Mucosa of rectum (tissue), 2 donors: ENCODE data around the gene BTN2A1.
"Not testable (repeated sequence)": the region's sequence is repeated elsewhere in the genome, so short reads cannot be mapped to it uniquely, and the experiment has no call there.

ENCODE experiments used
- H3K27ac ChIP-seq, 2 donors: one replicate each; pipeline ENCODE4 v1.7.0; 2013; ENCODE audit warnings: inconsistent platforms in 2 of 2, low read depth in 2 of 2, low read length in 2 of 2
- H3K27me3 ChIP-seq, 2 donors: one replicate each; pipeline ENCODE4 v1.7.0; 2013; ENCODE audit warnings: low read length in 2 of 2; ENCODE audit not compliant: control insufficient read depth in 2 of 2, insufficient read depth in 2 of 2
- H3K36me3 ChIP-seq, 2 donors: one replicate each; pipeline ENCODE4 v1.7.0; 2013; ENCODE audit warnings: low read length in 2 of 2; ENCODE audit not compliant: control insufficient read depth in 2 of 2, insufficient read depth in 2 of 2
- H3K4me1 ChIP-seq, 2 donors: one replicate each; pipeline ENCODE4 v1.7.0; 2013; ENCODE audit warnings: low read length in 2 of 2, mild to moderate bottlenecking in 1 of 2; ENCODE audit not compliant: control insufficient read depth in 2 of 2, insufficient read depth in 2 of 2
- H3K4me3 ChIP-seq, 2 donors: one replicate each; pipeline ENCODE4 v1.7.0; 2013; ENCODE audit warnings: low read length in 2 of 2
- H3K9ac ChIP-seq, 2 donors: one replicate each; pipeline ENCODE4 v1.7.0; 2013; ENCODE audit warnings: low read length in 2 of 2, low read depth in 1 of 2, mild to moderate bottlenecking in 1 of 2
- H3K9me3 ChIP-seq, 2 donors: one replicate each; pipeline ENCODE4 v1.7.0; 2013; ENCODE audit warnings: low read length in 2 of 2; ENCODE audit not compliant: control insufficient read depth in 2 of 2
- donor health status: healthy.
- donor health status: Normal muscosa, but diverticular disease.

The BTN2A1 gene

DNA sequence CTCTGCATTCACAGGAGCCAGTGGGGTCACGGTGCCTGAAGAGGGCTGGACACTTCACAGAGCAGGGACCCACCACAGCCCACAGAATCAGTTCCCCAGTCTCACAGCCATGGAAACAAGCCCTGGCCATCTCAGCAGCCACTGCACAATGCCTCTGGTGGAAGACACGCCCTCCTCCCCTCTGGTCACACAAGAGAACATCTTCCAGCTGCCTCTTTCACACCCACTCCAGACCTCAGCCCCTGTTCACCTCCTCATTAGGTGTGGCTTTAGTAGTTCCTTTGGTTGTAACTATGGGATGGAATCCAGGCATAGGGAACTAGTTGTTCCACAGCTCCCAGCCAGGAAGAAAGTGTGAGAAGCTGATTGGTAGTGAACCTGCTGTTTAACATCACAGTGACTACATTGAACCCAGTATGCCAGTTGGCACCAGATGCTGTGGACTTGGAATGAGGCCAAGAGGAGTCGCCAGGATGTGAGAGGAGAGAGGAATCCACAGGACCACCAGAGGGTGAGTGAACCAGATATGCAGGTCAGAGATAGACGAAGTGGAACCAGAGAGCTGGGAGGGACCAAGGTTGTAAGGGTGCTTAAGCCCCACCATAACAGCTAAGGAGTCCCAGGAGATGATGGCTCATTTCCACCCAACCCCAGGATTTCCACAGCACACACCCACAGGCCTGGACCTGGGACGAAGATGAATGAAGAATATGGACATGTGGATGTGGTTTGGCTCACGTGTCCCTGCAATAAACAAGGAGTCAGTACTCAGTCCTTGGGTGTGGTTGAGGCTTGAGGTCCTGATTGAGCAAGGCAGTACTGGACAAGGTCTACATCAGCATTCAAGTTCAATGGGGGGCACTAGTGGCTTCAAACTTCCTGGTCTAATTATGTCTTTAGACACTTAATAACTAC is 26.2 kb upstream of the BTN2A1 start:
- H3K4me3 ChIP-seq: no peak overlapping the region
- no peaks in the 10 kb centered on the region for H3K4me1 ChIP-seq
- H3K9me3 ChIP-seq: peaks cover 0 to 4% of the 10 kb centered on the region in 2 donors
- H3K27me3 ChIP-seq: no peaks in the 10 kb centered on the region
- peaks cover 8 to 13% of the 10 kb centered on the region in 2 donors for H3K36me3 ChIP-seq
- H3K9ac ChIP-seq: no peak overlapping the region
- no peak overlapping the region for H3K27ac ChIP-seq

- no peaks in the 10 kb centered on the region for H3K27me3 ChIP-seq
- no peak overlapping the region for H3K9ac ChIP-seq
- H3K9me3 ChIP-seq: peaks cover 0 to 4% of the 10 kb centered on the region in 2 donors
- H3K36me3 ChIP-seq: peaks cover 8 to 10% of the 10 kb centered on the region in 2 donors
- no peak overlapping the region for H3K27ac ChIP-seq
- H3K4me3 ChIP-seq: no peak overlapping the region
- H3K4me1 ChIP-seq: no peaks in the 10 kb centered on the region
Measured at GRCh38 chr6:26432627-26433201, 25.0 kb upstream of the BTN2A1 start.

GRCh38 chr6:26433680-26434079 is 24.1 kb upstream of the BTN2A1 start:
- not testable (repeated sequence) for H3K9me3 ChIP-seq, H3K4me1 ChIP-seq, H3K27me3 ChIP-seq, H3K27ac ChIP-seq, H3K9ac ChIP-seq, H3K36me3 ChIP-seq, H3K4me3 ChIP-seq

DNA sequence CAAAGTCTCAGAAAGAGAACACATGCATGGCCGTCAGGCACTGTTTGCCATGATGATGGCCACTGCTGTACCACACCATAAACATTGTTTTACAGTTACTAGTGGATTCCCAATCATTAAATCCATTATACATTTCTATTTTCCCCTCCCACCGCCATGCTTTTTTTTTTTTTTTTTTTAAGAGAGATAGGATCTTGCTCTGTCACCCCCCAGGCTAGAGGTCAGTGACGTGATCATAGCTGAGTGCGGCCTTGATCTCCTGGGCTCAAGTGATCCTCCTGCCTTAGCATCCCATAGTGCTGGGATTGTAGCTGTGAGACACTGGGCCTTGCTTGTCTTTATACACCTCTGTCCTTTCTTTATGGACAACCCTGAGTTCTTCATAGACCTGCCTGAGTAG is 21.7 kb upstream of the BTN2A1 start:
- Histone ChIP-seq H3K9me3 (peaks cover 0 to 4% of the 10 kb centered on the region in 2 donors), H3K27ac (no peak overlapping the region), H3K4me1 (no peaks in the 10 kb centered on the region), H3K9ac (no peak overlapping the region), H3K27me3 (no peaks in the 10 kb centered on the region), H3K4me3 (no peak overlapping the region), H3K36me3 (peaks cover 0 to under 1% of the 10 kb centered on the region in 2 donors)

DNA sequence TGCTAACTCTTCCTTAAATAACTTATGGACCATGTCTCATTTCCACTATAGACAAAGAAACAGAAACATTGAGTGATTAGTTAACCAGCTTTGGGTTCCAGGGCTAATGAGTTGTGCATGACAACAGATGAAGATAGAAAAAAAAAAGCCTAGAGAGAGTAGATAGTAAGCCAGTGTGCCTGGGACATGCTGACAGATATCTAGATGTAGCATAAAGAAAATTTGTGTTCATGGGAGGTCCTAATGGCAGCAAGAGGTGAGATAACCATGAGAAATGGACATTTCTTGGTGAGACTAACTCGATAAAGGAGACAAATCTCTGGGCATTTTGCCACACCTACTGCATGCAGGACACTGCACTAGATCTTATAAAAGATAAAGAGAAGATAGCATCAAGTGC is 20.2 kb upstream of the BTN2A1 start:
- Histone ChIP-seq H3K9ac (no peak overlapping the region), H3K36me3 (no peaks in the 10 kb centered on the region), H3K9me3 (peaks cover 0 to 4% of the 10 kb centered on the region in 2 donors), H3K27ac (no peak overlapping the region), H3K27me3 (no peaks in the 10 kb centered on the region), H3K4me1 (peaks cover 0 to 2% of the 10 kb centered on the region in 2 donors), H3K4me3 (no peak overlapping the region)

DNA sequence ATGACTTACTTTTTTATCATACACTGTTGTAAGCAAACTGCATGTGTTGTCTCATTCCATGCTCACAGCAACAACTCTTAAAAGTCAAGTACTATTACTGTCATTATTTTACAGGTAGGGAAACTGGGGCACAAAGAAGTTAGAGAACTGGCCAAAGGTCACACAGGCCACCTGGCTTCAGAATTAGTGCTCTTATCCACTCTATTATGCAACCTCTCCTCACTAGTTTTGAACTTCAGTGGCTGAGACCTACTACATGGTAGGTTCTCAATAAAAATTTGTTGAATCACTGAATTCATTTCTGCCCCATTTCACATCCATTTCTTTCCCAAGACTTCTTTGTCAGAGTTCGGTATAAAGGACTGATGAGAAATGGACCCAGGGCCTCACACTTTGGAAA is 19.8 kb upstream of the BTN2A1 start:
- H3K4me1 ChIP-seq: peaks cover 0 to 2% of the 10 kb centered on the region in 2 donors
- no peak overlapping the region for H3K9ac ChIP-seq

DNA sequence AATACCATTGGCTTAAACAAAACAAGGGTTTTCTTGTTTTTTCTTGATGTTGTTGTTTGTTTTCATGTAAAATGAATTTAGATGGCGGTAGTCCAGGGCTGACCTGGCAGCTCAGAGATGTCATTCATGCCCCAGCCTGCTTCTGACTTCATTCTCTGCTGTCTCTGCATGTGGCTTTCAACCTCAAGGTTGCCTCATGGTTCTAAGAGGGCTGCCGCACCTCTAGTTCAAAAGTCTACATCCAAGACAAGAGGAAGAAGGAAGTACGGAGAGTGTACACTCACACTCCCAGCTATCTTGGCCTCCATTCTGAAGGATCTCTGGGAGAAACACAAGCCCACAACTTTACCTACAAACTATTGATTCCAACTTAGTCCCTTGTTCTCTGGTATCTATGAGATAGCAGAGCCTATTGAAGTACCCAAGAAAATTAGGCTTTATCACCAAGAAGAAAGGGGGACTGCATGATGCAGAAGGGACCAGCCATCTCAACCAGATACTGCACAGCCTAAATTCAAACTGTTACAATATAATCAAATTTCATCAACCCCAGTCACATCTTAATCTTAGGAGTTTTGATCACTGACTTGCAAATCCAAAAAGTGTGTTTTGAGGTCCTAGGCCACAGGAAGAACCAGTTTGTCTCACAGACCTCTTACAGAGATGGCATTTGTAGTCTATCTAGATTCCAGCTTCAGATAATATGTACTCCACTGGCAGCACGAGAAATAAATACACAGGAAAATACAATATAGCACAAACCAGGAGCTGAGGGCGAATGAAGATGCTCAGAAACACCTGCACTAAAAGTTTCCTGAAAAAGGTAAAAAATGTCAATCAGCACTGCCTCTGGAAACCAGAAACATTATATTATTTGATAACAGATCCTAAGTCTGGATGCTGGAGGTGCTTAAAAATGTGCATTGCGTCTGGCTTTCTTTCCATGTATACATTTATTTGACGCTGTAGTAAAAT is 18.3 kb upstream of the BTN2A1 start:
- peaks cover 0 to 3% of the 10 kb centered on the region in 2 donors for H3K36me3 ChIP-seq
- H3K4me3 ChIP-seq: peak overlapping the region; percentile 89 to 92
- H3K27ac ChIP-seq: peak overlapping the region; percentile 21 to 92
- H3K9me3 ChIP-seq: peaks cover 0 to under 1% of the 10 kb centered on the region in 2 donors
- H3K9ac ChIP-seq: peak overlapping the region; percentile 38 to 92
- no peaks in the 10 kb centered on the region for H3K27me3 ChIP-seq
- peaks cover 0 to 2% of the 10 kb centered on the region in 2 donors for H3K4me1 ChIP-seq

More for the DNA sequence above, 19.8 kb upstream of the BTN2A1 start:
- peaks cover 0 to 4% of the 10 kb centered on the region in 2 donors for H3K9me3 ChIP-seq
- no peak overlapping the region for H3K27ac ChIP-seq
- H3K36me3 ChIP-seq: no peaks in the 10 kb centered on the region
- H3K27me3 ChIP-seq: no peaks in the 10 kb centered on the region
- H3K4me3 ChIP-seq: no peak overlapping the region

DNA sequence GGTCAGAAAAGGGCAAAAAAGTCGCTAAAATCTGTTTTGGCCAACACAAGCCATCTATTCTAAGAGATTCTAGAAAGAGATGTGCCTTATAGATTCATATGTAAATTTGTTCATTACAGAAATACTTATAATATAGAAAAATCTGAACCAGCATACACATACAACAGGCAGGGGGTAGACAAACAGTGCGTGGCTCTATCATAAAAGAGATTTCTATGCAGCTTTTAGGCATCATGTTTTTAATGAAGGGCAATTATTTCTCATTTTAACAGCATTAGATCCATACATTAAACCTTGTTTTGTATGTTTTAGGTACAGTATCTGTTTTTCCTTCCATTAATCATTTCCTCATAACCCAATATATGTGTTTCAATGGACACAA is 16.8 kb upstream of the BTN2A1 start:
- peak overlapping the region; percentile 89 to 92 for H3K4me3 ChIP-seq
- peak overlapping the region; percentile 92 for H3K9ac ChIP-seq
- H3K4me1 ChIP-seq: peaks cover 2 to 3% of the 10 kb centered on the region in 2 donors
- no peaks in the 10 kb centered on the region for H3K9me3 ChIP-seq
- no peaks in the 10 kb centered on the region for H3K27me3 ChIP-seq
- H3K36me3 ChIP-seq: peaks cover 0 to 14% of the 10 kb centered on the region in 2 donors
- H3K27ac ChIP-seq: peak overlapping the region; percentile 87 to 92

DNA sequence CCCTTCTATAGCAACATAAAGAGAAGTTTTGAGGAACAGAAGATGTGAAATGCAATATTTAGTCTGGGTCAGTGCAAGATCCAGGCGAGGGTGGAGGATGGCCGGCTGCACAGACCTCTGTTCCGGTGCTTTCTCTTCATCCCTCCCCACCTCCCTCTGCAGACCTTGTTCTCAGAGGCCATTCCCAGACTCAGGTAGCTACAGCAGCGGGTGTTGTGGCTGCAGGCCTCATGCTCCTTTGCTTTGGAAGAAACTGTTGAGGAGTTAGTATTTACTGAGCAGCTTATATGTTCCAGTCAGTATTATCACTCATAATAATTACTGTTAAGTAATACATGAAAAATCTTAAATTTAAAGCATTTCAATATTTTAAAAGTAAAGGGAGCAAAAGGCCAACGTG is 15.8 kb upstream of the BTN2A1 start:
- Histone ChIP-seq H3K9ac (peak overlapping the region in 1 of 2 donors; percentile 36), H3K9me3 (no peaks in the 10 kb centered on the region), H3K36me3 (peaks cover 0 to 14% of the 10 kb centered on the region in 2 donors), H3K27ac (no peak overlapping the region), H3K4me1 (peaks cover 2 to 4% of the 10 kb centered on the region in 2 donors), H3K4me3 (peak overlapping the region; percentile 28 to 53), H3K27me3 (no peaks in the 10 kb centered on the region)
